SH-SY5Y (cell line): ENCODE results near the gene SYN1.

ENCODE experiments used
- GATA2 ChIP-seq: IDR thresholded peaks from 2 replicates; pipeline ENCODE4 v1.6.1; 2011; ENCODE audit warnings: mild to moderate bottlenecking, low read depth, low read length
- GATA3 ChIP-seq: IDR thresholded peaks from 2 replicates; pipeline ENCODE4 v1.6.1; 2011; ENCODE audit warnings: low read depth, mild to moderate bottlenecking, low read length, moderate library complexity

Gene SYN1

DNA sequence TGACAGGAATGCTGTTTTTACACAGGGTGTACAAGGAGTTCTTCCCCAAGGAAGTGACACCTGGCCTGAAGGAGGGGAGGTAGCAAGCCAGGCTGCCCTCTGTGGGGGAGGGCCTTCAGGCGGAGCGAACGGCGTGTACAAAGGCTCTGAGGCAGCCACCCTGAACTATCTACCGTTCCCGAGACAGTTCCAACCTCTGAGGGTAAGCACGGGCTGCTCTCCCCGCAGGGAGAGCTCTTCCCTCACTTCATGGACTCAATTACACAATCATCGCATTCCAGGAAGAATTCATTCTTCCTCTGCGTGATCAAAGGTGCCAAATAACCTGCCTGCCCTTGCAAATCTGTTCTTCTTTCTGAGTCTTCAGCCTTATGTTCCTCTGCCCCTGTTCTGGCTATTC is 25.9 kb upstream of the SYN1 start:
- TF ChIP-seq GATA3 (no peak), GATA2 (no peak)

DNA sequence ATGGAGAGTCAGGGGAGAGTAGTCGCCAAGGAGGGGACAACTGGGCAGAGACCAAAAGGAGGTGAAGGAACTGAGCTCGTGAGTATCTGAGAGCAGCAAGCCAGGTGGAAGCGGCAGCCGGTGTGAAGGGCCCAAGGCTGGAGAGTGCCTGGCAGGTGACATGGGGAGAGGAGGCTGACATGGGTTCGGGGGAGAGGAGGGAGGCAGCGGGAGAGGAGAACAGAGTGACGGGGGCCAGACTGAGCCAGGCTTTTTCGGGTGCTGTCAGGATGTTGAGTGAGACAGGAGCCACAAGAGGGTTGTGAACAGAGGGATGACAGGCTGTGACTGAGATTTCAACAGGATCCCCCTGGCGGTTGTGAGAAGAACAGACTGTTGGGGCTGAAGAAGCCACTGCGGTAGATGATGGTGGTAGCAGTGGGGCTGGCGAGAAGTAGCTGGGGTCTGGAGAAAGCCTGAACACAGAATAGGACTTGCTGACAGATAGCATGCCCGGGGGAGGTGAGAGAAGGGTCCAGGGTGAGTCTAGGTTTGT is 25.0 kb upstream of the SYN1 start:
- TF ChIP-seq GATA3 (no peak), GATA2 (no peak)

DNA sequence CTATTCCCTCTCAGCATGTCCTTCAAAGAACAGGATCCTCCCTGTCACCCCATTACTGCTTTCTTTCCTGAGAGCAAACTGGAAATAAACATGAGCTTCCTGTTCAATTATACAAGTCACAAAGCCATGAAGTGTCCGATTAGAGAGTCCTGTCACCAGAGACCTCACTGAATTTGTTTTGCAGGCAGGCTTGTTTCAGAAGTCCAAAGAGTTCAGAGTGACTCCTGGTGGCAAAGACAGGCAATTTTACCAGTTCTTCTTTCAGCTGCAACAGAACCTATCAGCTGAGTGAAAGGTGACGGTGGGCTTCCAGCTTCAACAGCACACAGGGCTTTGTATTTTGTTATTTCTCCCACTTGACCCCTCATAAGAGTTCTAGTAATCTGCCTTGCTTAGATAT is 24.3 kb upstream of the SYN1 start:
- TF ChIP-seq GATA3 (no peak), GATA2 (no peak)

DNA sequence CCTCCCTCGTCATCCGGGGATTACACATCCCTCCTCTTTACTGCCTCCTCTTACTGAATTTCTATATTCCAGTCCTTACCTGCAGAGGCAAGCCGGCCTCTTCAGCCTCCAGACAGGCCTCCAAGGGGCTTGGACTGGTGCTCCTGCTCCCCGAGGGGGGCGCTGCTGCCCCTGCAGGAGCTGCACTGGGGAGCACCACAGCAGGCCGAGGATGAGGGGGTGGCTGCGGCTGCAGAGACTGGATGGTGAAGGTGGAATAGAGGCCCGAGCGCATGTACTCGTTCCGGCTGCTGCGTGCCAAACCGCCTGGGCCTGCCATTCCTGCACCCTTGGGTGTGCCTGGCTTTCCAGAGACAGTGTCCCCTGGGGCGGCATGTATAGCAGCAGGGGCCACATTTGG is 19.2 kb upstream of the SYN1 start:
- no peak for TF ChIP-seq GATA2
- TF ChIP-seq GATA3, result no peak

DNA sequence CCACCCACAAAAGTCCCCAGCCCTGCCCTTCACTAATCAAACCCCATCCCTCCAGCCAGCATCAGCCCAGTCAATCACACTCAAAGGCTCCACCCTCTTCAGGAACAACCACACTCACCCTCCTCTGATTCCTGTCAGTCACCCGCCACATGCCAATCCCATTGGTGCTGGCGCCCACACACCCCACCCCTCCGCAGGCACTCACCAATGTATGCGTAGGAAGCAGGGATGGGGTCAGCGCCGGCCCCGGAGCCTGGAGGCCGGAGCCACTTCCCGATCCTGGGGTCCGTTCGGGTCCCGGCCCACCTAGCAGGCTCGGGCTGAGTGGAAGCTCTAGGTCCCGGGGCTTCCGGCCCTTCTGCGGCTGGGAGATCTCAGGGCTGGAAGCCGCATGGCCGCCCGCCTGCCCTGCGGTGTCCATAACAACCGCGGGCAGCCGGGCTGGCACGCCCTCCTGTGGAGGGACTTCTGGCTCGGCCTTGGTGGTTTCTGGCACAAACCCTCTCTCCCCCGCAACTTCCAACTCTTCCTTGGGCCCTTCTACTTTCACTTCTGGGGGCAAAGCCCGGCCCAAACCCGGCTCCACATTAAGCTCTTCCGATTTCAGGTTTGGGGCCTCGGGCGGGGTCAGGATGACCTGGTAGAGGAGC is 18.0 kb upstream of the SYN1 start:
- no peak for TF ChIP-seq GATA2
- no peak for TF ChIP-seq GATA3

DNA sequence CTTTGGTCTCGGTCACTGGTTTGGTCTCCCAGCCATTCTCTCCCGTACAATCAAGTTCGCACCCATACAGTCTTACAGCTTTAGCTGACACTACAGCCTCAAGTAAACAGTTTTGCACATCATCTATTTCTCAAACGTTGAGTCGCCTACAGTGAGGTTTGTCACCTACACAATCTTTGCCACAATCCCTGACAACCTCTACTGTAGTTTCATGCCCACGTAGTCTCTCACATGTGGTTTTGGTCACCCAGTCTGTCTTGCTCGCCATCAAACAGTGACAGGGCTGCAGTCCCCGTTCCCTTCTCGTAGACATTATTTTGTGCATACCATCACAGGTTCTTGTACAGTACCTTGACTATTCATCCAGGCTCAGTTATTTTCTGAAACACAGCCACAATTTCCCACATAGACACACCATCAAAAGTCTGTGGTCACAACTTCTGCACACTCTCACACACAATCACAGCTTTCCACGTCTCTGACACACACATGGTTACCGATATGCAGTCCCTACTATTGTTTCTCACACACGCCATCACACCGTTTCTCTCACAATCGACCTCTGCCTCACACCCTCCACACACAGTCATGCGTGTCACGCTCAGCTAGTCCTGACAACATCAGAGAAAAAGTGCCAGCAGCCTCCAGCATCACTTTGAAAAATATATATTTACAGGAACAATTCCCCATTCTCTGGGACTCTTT is 15.4 kb upstream of the SYN1 start:
- TF ChIP-seq GATA2 (no peak), GATA3 (no peak)

DNA sequence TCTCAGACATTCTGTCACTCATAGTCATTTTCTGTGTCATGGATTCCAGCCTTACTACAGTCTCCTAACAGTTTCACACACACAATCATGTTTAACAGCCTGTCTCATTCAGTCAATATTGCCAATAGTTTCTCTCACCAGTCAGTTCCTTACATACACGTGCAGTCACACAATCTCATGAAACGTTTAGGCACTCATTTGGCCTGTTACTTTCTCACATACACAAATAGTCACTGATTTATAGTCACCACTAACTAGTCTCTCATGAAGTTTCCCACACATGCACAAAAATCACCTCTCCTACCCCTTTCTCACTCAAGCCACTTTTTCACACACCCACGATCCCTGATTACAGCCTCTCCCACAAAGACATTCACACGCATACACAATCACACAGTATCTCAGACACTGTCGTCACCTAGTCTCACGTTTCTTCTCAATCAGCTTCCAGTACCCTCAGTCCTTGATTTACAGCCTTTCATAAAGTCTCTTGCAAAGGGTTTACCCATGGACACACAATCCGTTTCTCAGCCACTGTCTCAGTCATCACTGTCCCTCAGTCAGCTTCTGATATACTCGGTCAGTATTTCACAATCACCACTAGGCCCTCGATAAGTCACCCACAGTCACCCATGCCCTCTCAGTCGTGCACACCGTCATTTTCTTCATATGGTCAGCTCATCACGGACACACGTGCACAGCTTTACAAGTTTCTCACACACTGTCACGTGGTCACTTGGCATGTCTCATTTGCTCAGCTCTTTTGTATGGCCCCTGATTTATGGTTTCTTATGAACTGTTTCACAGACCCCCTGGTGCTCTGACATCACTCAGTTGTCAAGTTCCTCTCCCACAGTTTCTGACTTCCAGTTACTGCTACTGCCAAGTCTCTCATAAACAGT is 14.3 kb upstream of the SYN1 start:
- TF ChIP-seq GATA2 (no peak), GATA3 (no peak)

GRCh38 chrX:47632666-47633065 is 13.0 kb upstream of the SYN1 start:
- TF ChIP-seq GATA2 (no peak), GATA3 (no peak)

DNA sequence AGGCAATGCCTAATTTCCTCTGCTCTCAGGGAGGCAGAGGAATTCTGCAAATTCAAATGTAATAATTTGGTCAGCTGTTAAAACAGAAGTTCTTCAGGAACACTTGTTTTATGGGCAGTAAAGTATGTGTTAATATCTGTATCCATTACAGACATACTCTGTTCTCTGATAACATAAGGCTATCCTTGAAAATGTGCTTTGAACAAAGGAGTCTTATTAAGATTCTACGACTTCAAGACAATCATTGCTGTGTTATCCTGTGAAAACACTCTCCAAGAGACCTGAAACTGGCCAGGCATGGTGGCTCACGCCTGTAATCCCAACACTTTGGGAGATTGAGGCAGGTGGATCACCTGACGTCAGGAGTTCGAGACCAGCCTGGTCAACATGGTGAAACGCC is 12.0 kb upstream of the SYN1 start:
- TF ChIP-seq GATA2, result no peak
- no peak for TF ChIP-seq GATA3

DNA sequence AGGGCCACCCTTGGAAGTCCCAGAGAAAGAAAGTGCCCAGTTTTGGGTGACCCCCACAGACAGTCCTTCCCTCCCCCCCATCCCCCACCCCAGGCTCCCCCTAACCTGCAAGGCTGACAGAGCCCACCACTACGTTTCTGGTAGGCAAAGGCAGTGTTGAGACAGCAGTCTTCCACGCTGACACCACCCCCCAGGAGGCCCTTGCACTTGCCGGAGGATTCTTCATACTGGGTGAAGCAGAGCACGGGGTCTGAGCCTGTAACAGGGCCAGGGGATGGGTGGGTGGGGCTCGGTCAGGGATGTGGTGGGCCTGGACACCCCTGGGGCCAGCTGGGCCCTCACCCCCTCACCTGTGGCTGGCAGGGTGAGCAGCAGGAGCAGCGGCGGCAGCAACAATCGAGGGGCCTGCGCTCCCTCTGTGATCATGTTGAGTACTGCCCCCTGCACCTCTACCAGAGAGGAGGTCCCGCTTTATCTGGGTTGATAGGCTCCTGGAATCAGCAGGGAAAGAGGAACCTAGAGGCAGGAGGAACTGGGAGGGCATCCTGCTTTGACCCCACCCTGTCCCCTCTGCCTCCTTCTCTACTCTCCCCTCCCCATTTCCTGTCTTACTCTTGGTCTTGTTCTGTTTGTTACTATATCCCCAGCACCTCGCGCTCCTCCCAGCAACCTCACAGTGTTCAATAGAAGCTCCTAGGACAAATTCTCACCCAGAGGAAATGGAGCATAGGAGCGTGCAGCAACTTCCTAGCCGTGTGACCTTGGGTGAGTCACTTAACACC is 10.0 kb upstream of the SYN1 start, which contains the start of gene CFP:
Gene CFP, minus strand, starts transcription at position 512 of the 782 bp plus-strand sequence. Its CDS starts 86 bp downstream, at position 426.
- TF ChIP-seq GATA3 (no peak), GATA2 (no peak)

- TF ChIP-seq GATA2 (no peak), GATA3 (no peak)
Observed at GRCh38 chrX:47628982-47629381, 9.3 kb upstream of the SYN1 start.

GRCh38 chrX:47625365-47625764 is 5.7 kb upstream of the SYN1 start:
- no peak for TF ChIP-seq GATA3
- TF ChIP-seq GATA2, result no peak

- TF ChIP-seq GATA2, result no peak
- TF ChIP-seq GATA3, result no peak
Observed at GRCh38 chrX:47623540-47624027, 3.9 kb upstream of the SYN1 start.

- TF ChIP-seq GATA2, result no peak
- TF ChIP-seq GATA3, result no peak
Observed at GRCh38 chrX:47621851-47622250, 2.2 kb upstream of the SYN1 start.
